ENCODE data around the gene NMRK2.
"Not testable (repeated sequence)": the region's sequence is repeated elsewhere in the genome, so short reads cannot be mapped to it uniquely, and the experiment has no call there.

Gene NMRK2

DNA sequence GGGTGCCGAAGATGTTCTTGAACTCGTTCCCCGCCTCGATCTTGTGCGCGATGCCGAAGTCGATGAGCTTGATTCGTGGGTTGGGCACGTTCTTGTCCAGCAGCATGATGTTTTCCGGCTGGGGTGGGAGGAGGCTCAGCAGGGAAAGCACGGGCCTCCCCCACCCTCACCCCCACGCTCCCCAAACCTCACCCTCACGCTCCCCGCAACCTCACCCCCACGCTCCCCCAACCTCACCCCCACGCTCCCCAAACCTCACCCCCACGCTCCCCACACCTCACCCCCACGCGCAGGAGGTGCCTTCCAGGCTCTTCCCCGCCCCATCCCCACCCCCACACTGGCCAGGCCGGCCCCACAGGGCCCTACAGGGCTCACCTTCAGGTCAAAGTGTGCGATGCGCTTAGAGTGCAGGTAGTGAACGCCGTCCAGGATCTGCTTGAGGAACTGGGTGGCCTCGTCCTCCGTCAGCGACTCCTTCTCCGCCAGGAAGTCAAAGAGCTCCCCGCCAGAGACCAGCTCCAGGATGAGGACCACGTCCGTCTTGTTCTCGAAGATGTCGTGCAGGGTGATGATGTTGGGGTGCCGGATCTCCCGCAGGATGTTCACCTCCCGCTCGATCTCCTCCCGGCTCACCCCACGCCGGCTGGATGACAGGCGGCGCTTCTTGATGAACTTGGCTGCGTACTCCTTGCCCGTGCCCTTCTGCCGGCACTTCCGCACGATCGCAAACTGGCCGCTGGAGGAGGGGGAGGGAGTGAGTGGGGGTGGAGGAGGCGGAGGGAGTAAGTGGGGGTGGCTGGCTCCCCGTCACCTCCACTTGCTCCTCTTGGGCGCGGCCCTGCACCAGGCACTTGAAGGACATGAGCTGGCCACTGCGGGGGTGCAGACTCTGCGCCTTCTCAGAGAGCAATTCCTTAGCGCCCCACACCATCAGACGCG, 31.7 kb downstream of the NMRK2 start:
- DNase-seq (ENCODE audit: low read depth in 1 of 2, low spot score in 1 of 2) = no peak

DNA sequence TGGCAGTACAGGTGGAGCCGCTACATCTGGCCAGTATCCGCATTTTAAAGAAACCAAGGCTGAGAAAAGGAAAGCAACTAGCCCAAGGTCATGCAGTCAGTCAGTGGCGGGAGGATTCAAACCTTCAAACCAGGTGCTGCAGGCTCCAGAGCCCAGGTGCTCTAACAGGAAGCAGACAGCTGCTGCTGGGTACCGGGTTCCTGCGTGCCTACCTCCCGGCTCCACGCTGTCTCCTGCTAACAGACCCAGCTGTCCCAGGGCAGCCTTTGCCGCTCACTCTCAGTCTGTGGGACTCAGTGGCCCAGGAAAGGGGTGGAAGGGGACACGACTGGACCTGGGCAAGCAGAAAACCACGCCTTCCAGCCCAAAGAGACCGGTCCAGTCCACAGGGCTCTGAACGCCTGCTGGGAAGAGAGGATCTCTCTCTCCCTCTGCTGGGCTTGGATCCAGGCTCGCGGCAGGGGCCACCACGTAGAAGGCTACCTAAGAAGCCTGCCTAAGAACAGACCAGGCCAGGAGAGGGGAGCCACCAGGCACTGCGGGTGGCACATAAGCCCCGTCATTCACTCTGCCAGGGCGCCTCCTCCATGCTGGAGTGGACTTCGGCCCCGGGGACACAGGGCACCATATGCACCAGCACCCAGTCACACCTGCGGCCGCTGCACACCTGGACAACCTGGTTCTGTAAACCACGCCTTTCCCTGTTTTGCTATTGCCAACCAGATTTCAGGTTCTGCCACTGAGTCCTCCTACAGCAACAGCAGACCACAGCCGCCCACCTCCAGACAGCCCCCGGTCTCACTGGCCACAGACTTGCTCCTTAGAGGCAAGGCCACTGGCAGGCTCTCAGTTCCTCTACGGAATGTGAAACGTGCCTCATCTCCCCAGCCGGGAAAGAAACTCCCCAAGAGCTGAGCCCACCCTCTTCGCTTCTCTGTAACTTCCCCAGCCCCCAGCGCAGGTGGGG, 33.5 kb downstream of the NMRK2 start:
- no peak for DNase-seq (ENCODE audit: low read depth in 1 of 2, low spot score in 1 of 2)

GRCh38 chr19:3967983-3968382, 35.1 kb downstream of the NMRK2 start:
- not testable (repeated sequence) for DNase-seq (ENCODE audit: low read depth in 1 of 2, low spot score in 1 of 2)

DNA sequence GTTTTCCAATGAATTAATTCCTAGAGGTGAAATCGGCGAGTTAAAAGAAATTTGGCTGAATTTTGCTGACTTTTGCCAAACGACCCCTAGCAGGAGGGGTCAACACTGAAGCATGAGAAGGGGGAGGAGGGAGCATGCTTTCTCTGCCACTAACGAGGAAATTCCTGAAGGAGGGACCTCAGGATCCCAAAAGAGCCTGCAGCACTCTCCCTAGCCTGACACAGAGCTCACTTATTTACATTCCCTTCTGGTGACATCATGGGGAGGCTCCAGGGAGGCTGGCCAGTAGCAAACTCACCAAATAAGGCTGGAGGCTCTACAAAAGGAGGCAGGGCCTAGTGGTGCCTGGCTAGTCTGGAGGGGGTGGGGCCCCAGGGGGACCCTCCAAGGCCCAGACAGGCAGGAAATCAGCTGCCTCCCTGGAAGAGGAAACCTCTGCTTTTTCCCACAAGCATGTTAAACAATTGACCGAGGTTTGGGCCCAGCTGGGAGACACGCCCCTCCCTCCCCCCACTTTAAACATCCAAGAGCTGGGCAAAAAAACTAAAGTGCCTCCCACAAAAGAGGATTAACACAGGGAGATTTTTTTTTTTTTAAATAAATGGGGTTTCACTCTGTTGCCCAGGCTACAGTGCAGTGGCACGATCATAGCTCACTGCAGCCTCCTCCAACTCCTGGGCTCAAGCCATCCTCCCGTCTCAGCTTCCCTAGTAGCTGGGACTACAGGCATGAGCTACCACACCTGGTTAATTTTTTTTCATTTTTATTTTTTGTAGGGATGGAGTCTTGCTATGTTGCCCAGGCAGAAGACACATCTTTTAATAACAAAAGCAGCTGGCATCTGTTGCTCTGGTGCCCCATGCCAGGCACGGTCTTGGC, 35.9 kb downstream of the NMRK2 start:
- no peak for DNase-seq (ENCODE audit: low read depth in 1 of 2, low spot score in 1 of 2)

DNA sequence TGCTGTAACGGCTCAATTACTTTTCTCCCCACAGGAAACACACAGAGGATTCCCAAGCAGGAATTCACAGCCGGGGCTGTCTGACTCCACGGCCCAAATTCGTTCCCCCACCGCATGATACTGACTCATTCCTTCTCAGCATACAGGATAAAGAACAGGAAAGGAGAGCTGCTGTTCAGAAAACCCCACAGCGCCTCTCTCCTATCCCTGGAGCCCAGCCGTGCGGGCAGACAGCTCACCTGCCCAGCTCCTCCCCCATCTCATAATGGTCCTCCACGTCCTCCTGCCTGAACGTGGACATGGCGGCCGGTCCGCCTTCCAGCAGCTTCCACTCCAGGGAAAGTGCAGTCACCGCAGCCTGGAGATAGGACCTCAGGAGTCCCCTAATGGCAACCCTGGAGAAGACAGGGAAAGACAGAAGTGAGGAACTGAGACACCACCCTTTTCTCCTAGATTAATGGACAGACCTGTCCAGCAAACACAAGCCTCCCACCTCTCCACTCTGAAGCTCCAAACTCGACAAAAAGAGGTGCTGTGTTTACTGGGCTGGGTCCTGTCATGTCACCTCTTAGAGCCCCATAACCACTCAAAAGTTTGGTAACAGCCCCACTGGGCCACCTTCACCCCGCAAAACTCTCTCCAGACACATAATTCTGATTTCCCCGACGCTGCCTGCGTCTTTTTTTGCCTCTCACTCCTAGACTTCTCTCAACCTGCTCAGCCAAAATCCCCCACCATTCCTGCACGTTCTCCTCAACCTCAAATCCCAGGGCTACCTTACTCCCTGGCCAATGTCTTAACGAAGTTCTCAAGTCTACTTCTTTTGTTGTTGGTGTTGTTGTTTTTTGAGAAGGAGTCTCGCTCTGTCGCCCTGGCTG, 36.8 kb downstream of the NMRK2 start:
- DNase-seq (ENCODE audit: low read depth in 1 of 2, low spot score in 1 of 2) = no peak

DNA sequence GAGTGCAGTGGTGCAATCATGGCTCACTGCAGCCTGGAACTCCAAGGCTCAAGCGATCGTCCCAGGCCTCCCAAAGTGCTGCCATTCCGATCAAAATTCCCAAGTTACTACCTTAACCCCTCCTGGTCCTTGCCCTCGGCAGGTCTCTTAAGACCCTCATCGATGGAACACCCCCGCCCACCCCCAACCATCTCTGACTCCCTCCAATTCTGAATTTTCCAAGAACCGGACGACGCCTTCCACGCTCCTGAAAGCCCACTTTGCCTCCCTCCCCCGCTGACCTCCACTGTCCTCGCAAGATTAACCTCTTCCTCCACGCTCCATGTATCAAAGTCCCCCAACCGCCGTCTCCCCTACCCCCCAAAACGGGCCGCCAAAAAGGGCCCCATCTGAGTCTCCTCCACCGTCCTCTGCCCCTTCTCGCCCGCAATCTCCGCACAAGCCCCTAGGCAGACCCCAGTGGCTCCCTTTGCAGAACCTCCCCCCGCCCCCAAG, 37.5 kb downstream of the NMRK2 start:
- DNase-seq (ENCODE audit: low read depth in 1 of 2, low spot score in 1 of 2) = no peak

DNA sequence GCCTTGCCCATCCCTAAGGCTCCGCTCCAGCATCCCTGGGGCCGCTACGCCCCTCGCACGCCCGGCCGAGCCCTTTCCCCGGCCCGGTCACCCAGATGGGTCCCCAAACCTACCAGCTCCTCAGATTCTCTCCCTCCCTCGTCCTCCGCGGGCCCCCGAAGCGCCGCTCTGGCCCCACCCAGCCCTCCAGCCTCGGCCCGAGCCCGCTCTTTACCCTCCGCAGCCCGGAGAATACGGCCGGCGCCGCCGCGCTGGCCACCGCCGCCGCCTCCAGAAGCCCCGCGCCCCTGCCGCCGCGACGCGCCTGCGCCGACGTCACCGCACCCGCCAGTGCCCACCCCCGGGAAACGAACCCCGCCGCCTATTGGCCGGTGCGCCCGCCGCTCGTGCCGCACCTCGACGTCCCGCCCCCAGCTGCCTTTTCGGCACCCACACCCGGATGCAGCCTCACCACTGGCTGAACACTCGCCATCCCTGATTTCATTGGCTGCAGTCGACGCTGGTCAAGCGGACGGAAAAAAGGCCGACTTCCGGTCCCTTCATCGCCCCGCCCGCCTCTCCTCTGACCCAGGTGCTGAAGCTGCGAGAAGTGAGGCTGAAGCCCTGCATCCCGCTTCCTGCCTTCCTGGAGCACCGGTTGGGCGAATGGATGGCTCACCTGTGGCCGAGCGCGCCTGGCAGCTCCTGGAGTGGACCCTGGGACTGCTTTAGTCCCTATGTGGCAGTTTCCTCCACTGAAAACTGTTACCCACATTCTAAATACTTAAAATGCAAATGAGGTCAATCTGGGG, 38.1 kb downstream of the NMRK2 start, which contains the start of gene DAPK3:
DAPK3 (minus strand) TSS at position 292 of the 791 bp plus-strand sequence. CDS start 1,364 bp downstream, outside the sequence.
- DNase-seq (ENCODE audit: low read depth in 1 of 2, low spot score in 1 of 2) = peak; percentile 85 to 90

DNA sequence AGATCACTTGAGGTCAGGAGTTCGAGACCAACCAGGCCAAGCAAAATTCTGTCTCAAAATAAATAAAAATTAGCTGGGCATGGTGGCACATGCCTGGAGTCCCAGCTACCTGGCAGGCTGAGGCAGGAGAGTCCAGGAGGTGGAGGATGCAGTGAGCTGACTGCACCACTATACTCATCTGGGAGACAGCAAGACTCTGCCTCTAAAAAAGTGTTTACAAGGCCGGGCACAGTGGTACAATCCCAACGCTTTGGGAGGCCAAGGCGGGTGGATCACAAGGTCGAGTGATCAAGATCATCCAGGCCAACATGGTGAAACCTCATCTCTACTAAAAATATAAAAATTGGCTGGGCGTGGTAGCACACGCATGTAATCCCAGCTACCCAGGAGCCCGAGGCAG, 42.3 kb downstream of the NMRK2 start:
- no peak for DNase-seq (ENCODE audit: low read depth in 1 of 2, low spot score in 1 of 2)

DNA sequence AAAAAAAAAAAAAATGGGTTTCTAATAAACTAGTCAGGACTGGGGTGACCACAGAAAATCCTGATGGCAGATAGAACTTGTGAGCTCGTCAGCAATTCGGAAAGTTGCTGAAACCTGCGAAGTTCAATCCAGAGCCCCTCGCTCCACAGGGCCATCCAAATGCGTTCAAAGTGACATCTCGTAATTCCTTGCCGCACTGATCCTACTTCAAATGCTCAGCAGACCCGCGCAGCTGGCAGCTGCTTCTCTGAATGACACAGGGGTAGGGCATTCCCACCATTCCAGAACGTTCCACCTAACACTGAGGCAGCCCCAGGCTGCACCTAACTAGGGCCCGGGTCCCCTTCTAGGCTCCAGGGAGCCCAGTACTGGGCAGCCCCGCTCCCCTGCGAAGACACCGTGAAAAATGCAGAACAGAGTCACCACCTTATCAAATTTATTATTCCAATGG, 42.8 kb downstream of the NMRK2 start:
- DNase-seq (ENCODE audit: low read depth in 1 of 2, low spot score in 1 of 2) = no peak

DNA sequence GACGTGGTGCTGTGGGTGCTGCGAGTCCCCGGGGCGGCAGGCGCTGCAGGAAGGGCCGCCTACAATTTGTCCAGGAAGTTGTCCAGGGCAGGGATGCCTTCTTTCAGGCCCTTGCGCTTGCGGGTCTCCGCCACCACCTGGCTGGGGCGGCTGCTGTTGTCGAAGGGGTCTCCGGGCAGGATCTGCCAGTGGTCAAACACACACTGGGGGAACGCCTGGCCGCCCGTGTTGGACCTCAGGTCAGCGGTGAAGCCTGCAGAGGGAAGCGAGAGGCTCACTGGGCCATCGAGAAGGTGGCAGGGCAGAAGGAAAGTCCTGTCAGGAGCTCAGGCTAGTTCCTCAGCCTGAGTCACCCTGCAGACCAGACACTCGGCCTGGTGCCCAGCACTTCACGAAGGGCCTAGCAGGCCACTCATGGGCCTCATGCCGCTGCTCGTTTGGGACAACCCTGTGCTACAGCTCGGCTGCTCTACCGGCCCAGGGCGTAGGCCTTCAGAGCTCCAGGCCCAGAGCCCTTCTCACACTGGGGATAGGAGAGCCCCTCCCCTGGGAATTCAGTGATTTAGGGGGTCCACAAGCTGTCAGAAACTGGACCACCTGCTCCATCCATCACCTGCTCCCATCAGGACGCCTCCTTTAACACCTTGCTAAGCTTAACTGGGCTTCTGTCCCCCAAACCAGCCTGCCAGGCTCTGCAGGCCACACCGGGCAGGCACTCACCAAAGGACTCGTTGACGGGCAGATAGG, 43.8 kb downstream of the NMRK2 start:
- DNase-seq (ENCODE audit: low read depth in 1 of 2, low spot score in 1 of 2) = no peak

DNA sequence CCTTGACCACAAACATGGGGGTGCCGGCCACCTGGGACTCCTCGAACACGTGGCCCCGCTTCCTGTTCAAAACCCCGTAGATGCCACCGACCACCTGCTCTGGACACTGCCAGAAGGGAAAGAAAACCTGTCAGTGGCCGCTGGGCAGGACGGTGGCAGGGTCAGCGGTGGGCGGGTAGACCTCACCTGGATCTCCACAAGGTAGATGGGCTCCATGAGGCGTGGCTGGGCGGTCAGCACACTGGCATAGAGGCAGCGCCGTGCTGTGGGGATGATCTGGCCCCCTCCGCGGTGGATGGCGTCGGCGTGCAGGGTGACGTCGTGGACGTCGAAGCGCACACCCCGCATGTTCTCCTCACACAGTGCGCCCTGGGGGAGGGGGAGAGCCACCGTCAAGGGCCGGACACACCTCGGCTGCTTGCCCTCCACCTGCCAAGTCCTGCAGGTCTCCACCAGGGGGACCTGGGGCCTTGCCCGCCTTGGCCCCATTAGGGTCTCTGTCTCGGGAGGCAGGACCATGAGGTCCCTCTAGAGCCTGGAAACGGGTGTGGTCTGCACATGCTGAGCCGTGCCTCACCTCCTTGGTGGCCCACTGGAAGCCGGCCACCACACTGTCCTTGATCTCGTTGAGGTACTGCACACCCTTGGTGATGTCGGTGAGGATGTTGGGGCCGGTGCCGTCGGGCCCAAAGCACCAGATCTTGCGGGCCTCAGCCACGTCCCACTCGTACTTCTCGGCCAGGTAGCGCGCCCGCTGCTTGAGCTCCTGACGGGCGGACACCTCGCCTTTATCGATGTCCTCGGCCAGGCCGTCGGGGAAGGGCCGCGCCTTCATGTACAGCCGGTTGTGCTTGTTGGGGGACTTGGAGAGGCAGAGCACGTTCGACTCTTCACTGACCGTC, 44.6 kb downstream of the NMRK2 start:
- no peak for DNase-seq (ENCODE audit: low read depth in 1 of 2, low spot score in 1 of 2)

- DNase-seq (ENCODE audit: low read depth in 1 of 2, low spot score in 1 of 2) = no peak
Observed at GRCh38 chr19:3978145-3978544, 45.3 kb downstream of the NMRK2 start.

- no peak for DNase-seq (ENCODE audit: low read depth in 1 of 2, low spot score in 1 of 2)
Observed at GRCh38 chr19:3979289-3979673, 46.4 kb downstream of the NMRK2 start.

- DNase-seq (ENCODE audit: low read depth in 1 of 2, low spot score in 1 of 2) = no peak
Observed at GRCh38 chr19:3979674-3980352, 46.9 kb downstream of the NMRK2 start.

DNA sequence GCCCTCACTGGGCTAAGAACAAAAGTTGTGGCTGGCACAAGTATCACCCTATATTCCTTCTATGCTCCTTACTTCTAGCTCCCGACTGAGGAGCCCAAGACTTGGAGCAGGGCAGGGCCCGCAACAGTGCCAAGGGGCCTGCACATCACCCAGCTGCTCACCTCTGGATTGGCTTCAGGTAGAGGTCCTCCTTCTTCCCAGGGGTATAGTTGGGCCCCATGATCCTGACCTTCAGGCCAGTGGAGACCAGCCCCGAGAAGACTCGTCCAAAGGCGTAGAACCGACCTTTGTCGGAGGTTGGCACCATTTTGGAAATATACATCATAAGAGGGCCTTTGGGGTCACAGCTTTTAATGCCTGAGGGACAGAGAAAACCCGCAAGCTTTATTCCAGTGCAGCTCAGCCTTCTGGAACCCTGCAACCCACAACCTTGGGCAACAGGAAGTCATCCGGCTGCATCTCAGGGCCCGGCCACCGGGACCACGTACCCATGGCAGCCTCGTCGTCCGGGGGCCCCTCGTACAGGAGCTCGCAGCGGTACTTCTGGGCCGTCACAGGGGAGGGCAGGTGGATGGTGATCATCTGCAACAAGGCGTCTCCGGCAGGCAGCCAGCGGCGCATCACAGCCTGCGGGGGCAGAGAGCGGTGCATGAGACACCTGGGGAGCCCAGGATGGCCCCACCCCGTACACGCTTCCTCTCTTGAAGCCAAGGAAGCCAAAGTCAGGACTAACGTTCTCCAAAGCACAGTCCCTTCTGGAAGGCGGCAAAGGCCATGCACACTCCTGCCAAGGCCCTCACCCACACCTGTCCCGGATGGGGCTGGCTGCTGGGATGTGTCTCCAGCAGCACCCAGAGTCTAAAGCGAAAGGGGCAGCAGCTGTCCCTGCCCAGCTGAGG, 47.7 kb downstream of the NMRK2 start:
- no peak for DNase-seq (ENCODE audit: low read depth in 1 of 2, low spot score in 1 of 2)
